Stimulated activated CD8-positive, alpha-beta memory T cell treated with anti-CD3 and anti-CD28 coated beads, Interleukin-7, amount 100 ng/mL, for 24 hours (primary cell): ENCODE results near the gene ECI1.
"Not testable (repeated sequence)": the region's sequence is repeated elsewhere in the genome, so short reads cannot be mapped to it uniquely, and the experiment has no call there.

Experiments
- DNase-seq: peaks from one replicate; pipeline ENCODE4 v3.0.0-alpha.2; 2020; ENCODE audit warnings: low read depth

The ECI1 gene

DNA sequence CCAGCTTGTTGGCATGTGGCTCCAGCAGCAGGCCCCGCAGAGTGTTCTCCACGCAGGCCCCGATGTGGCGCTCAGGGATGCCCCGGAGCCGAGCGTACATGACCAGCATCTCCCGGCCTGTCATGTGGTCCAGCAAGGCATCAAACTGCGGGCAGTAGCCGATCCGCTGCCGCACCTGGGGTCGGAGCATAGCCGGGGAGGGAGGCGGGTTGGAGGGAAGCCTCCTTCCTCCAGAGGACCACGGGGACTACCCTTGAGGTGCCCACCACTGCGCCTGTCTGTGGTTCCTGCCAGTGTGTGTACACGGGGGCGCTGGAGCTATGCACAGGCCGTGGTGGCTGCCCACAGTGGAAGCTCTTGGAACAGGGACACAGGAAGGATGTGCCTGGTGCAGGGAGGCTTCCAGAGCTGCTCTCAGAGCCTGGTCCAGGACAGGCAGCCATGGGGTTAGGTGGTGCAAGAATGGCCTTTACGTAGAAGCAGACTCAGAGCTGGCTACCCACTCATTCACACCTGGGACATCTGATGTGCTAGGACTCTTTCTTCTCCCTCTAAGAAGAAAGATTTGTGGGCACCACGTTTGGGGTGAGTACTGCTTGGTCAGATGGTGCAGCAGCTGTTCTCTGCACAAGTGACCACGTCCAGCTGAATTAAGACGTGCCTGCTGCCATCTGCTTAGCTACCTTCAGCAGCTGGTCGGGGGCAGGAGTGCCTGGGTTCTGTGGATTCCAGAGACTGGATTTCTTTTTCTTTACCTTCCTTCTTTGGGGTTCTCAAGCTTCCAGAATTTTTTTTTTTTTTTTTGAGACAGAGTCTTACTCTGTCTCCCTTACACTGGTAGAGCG is 27.8 kb upstream of the ECI1 start:
- DNase-seq: no peak

DNA sequence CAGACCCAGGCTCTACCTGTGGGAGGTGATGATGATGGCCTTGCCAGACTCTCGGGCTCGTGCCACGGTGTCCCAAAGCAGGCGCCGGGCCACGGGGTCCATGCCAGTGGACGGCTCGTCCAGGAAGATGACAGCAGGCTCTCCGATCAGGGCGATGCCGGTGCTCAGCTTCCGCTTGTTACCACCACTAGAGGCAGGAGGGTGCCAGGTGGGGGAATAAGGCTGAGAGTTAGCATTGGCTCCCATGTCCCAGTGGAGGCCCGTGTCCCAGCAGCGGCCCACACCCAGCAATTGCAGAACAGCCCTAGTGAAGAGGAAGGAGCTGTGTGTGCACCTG is 26.9 kb upstream of the ECI1 start:
- DNase-seq: no peak

DNA sequence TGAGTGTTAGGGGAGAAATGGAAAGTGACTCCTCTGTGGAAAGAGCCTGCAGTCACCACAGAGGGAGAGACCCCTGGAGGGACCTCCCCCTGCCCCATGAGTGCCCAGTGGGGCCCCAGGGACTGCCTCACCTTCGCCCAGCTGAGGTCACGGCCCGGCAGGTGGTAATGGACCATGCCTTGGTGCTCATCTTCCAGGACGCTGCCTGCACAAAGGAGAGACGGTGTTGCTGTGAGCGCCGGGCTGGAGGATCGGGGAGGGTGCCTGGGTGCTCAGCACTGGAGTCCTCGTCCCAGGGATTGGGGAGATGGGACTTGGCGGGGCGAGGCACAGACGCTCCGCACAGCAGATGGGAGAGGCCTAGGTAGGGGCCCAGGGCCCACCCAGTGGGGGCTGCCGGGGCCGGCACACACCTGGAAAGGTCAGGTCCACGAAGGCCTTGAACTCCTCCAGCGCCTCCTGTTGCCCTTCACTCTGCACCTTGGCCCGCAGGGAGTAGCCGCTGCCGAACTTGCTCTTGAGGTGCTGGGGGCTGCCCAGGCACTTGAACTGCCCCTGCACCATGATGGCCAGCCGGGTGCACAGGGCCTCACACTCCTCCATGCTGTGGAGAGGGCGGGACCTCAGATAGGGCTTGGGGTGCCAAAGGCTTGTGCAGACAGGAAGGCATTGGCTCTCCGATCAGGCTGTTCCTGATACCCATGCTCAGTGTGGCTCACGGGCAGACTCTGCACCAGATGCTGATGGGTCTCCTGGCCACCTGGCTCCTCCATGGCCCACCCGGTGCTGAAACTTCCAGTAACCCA is 26.3 kb upstream of the ECI1 start:
- DNase-seq: no peak

DNA sequence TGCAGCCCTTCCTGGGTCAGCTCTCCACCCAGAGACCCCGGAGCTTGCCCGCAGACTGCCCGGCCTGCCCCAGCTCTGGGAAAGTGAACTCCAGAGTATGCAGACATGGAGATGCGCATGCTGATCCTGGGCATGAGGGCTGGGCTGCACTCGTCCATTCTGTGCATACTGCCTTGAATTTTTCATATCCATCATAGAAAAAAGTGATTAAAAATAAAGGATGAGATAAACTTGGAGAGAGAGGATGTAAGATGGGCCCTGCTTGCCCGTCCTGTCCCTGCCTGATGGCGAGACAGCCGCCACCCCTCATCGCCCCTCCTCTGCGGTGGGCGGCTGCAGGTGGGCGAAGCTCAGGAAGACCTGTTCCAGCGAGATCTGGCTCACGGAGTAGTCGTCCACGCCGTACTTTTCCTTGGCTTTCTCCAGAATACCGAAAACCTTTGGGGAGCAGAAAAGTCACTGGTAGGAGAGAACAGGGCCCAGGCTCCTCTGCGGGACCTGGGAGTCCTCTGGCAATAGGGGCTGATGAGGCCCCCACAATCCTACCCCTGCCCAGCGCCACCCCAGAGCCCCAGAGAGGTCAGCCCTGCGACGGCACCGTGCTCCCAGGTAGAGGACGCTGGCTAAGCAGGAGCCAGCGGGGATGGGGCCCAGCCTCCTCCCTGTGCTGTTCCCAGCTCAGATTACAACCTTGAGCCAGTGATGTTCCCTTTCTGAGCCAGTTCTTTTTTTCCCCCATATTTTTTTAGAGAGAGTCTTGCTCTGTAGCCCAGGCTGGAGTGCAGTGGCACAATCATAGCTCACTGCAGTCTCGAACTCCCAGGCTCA is 25.2 kb upstream of the ECI1 start:
- DNase-seq: no peak

DNA sequence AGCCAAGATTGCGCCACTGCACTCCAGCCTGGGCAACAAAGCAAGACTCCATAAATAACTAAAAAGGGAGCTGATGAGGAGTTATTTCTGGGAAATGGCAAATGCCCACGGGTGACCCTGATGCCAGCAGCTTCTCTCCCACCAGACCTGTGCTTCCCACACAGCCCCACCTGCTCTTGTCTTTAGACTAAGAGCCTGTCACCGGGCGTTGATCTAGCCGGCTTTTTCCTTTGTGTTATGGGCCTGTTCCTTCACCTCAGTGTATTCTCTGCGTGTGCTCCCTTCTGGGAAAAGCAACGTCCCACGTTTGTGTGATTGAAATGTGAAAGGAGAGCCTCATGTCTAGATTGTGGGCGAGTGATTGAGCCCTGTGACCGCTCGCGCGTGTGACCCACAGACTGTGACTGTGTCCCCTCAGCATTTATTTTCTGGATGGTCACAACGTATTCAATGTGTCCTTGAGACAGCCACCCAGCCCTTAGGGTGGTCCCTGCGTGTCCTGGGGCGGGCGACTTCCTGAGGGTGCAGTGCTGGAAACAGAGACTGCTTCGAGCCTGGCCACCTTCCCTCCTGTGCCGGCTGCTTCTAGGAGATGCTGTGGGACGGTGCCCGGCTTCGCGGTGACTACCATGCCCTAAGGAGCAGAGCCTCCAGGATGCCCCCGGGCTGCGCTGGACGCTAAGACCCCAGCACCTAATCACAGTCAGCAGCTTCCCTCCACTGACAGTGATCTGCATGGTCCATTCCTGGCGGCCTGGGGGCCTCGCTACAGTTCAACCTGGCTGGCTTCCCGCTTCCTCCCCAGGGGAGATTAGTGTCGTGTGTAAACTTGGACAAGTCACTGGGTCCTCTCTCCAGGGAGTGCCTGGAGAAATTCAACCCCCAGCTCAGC is 24.3 kb upstream of the ECI1 start:
- no peak for DNase-seq

DNA sequence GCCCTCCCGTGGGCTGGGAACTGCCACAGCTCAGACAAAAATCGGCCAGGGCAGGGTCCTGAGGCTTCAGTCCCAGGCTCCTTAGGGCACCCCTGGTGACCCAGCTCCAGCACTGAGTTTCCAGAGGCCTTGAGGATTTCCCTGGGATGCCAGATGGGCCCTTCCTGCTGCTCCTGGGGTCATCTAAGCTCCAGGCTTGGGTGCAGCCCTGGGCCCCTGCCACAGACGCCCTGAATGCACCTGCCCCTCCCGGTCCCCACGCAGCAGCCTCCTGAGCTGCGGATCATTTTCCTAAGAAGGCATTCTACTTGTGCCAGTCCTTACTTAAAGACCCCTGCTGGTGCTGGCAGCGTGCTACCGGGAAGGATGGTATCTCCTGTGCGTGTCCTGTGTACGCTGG is 22.5 kb upstream of the ECI1 start:
- no peak for DNase-seq

DNA sequence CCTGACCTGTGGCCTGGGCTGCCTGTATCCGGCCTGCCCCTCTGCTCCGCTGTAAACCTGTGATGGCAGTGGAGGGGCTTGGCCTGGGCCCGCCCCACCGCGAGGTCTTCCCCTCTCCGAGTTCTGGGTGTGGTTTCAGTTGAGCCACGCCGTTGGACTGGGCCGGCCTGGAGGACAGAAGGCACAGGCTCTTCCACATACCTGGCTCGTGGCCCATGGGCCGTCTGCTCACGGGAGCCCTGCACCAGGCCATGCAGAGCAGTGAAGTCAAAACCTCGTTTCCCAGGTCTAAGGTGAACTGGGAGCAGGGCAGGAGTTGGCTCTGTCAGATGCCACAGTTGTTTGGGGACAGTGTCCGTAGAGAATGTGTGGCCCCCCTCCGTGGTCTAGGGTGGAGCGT is 22.1 kb upstream of the ECI1 start:
- DNase-seq: no peak

DNA sequence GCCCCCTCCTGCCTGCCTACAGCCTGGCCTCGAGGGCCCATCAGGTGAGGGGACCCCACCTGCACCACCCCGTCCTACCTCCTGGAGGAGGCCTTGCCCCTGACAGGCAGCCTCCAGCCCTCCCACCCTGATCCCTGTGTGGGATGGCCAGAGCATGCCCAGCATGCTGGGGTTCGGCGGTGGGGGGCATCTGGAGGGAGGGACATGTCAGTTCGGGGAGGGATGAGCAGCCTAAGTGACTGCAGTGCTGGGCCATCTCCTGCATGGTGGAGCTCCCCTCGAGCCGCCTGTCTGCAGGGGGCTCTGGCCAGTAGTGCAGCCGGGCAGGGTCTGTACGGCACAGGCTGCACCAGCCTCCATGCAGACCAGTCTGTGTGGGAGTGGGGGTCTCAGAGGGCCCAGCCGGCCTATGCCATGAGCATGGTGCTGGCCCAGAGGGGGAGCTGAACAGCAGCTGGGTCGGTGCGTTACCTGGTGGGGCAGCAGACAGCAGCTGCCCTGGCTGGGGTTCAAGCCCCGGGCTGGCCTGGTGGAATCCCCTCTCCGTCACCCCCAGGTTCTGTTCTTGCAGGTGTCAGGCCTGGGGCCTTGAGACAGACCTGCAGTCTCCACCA is 20.6 kb upstream of the ECI1 start:
- no peak for DNase-seq

DNA sequence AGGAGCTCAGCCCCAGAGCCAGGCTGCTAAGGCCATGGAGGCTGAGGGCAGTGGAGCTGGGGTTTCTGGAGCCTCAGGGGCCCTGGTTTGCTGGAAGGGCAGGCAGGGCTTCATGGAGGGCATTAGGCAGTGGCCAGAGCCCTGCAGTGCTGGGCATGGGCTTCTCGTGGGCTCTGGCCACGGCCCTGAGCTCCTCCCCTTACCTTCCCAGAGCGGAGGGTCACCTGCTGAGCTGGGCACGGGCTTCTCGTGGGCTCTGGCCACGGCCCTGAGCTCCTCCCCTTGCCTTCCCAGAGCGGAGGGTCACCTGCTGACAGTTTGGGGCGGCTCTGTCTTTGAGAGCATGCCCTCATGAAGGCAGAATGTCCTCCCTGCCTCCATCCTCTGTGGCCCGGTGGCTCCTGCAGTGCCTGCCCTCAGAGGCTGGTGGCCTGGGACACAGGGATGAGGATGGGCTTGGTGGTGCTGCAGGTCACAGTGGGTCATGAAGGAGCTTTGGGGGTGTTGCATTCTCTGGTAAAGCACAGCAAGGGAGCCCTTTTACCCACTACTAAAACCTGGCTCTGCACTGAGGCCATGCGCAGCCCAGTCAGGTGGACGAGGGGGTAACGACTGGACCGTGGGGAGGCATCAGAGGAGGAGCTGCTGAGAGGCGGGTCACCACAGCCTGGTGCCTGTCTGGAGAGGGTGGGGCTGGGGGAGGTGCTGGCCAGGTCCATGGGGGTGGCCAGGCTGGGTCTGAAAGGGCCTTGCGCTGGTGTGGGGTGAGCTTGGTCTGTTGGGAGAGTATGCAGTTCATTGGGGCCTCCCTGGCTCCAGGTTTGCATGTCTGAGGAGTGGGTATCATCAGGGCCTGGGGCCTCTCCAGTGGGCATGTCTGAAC is 19.4 kb upstream of the ECI1 start:
- DNase-seq: no peak

DNA sequence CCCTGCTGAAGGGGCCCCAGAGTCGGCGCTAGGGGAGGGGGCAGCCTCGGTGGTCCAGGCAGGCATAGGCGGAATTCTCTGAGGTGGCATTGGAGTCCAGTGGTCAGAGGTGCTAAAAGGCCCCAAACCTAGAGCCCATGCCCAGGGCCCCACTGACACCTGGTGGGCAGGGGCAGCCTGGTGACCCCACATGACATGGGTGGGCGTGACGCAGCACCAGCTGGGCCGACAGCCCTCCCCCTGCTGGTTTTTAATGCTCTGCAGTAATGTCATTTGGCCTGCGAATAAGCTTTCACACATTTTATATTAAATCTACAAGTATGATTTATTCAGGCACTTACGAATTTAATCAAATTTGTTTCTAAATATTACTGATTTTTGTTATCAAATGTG is 18.7 kb upstream of the ECI1 start:
- no peak for DNase-seq

DNA sequence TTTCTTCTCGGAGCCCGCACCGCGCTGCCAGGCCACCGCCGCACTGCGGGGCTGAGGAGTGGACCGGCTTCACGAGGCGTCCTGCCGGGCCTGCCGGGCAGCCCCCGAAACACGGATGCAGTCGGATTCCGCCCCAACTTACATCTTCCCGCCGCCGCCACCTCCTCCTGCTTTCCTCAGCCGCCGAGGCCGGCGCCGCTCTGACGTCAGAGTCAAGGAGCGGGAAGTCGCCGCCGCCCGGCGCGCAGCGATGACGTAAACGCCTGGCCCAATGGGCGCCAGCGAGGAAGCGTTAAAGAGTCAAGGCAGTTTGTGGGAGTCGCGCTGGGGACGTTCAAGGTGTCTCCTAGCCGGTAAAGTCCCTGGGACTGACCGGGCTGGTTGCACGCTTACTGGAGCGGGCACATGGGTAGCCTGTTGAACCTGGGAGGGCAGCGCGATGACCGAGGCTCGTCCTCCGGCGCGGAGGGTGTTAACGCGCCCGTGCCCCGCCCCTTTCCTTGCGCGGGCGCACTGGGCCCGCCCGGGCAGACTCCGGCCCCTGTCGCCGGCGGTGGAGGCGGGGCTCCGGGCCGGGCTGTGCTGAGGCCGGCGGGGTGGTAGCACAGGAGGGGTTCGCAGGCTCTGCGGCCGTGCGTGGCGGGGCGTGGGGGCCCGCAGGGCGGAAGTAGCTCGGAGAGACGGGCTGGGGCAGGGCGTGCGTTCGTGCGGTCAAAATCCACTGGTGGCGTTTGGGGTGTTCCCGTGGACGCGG is 16.7 kb upstream of the ECI1 start, which contains the start of gene RNPS1:
Gene RNPS1, minus strand, starts transcription at position 214 of the 754 bp plus-strand sequence. CDS start 3,483 bp downstream, outside the sequence.
- DNase-seq: peak; percentile 91

DNA sequence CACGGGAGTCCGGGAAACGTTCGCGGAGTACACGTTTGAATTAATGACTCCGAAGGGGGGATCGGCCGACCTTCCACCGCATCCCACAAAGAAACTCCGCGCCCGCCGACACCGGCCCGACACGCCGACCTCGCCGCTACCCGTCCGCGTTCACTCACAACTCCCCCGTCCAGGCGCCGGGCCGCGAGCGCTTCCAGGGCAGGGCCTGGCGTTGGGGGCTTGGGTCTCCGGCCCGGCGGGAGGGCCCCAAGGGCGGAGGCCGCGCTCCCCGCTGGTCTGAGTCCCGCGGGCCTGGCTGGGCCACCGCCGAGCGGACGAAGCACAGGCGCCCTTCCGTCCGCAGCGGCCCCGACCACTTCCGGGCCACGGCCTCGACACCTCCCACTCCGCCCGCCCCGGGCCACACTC is 16.1 kb upstream of the ECI1 start:
- not testable (repeated sequence) for DNase-seq

DNA sequence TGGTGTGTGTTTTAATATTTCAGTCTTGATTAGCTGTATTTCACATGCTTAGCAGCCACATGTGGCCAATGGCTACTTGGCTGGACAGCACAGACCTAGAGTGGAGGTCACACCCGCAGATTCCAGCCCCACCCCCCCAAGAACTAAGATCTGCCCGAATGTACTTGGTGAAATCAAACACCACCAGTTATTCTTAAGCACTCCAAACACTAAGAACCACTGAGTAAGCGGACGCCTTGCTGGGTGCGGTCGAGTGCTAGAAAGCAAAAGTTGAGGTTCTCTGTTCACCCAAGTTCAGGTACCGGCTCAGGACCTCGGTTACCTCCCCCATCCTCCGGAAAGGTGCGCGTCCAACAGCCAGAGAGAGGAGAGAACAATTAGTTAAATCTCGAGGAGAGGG is 15.5 kb upstream of the ECI1 start:
- DNase-seq: not testable (repeated sequence)

DNA sequence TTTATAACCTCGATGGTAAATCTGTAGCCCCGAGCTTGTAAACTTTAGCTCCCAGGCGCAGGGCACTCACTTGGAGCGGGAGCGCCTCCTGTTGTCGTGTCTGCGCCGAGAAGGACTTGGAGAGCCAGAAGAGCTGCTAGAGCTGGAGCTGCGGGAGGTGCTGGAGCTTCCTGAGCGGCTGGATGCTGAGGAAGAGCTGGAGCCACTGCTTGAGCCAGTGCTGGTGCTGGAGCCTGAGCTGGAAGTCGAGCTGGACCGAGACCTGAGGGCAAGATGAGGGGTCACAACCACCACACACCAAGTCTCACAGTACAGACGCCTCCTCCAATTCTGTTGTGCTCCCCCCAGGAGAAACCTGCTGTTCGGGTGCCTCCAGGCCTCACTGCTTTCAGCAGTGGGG is 11.6 kb upstream of the ECI1 start:
- not testable (repeated sequence) for DNase-seq

DNA sequence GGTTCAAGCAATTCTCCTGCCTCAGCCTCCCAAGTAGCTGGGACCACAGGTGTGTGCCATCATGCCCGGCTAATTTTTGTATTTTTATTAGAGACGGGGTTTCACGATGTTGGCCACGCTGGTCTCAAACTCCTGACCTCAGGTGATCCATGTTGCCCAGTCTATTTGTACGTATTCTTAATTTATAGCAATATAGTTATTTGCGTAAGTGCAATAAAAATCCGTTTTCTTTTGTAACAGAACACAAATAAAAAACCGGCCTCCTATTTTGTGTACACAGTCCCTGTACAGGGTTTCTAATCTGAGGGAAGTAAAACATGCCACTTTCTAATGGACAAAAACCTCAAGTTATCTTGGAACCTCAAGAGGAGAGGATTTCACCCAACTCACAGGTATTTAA is 8.9 kb upstream of the ECI1 start:
- no peak for DNase-seq

DNA sequence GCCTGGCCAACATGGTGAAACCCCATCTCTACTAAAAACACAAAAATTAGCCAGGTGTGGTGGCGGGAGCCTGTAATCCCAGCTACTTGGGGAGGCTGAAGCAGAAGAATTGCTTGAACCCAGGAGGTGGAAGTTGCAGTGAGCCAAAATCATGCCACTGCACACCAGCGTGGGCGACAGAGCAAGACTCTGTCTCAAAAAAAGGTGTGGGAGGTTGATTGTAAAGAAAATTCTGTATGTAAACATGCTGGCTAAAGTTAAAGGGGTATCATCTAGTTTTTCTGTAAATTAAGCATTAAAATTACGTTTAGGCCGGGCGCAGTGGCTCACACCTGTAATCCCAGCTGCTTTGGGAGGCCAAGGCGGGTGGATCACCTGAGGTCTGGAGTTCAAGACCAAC is 7.1 kb upstream of the ECI1 start:
- not testable (repeated sequence) for DNase-seq

DNA sequence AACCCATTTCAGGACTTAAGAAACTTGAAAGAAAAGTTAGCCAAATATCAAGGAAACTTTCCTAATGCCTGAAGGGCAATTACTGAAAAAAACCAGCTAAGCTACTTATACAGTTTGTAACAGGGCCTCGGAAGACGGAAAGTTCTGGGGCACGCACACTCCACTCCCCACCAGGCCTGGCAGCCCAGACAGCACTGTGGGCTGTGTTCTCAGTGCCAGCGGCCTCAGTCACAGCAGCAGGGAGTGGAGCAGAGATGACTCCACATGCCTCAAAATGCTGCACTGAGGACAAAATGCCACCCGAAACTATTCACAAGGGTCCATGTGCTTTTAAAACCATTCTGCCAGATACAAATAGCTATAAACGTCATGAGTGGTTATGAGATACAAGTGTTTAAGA is 6.3 kb upstream of the ECI1 start:
- no peak for DNase-seq

DNA sequence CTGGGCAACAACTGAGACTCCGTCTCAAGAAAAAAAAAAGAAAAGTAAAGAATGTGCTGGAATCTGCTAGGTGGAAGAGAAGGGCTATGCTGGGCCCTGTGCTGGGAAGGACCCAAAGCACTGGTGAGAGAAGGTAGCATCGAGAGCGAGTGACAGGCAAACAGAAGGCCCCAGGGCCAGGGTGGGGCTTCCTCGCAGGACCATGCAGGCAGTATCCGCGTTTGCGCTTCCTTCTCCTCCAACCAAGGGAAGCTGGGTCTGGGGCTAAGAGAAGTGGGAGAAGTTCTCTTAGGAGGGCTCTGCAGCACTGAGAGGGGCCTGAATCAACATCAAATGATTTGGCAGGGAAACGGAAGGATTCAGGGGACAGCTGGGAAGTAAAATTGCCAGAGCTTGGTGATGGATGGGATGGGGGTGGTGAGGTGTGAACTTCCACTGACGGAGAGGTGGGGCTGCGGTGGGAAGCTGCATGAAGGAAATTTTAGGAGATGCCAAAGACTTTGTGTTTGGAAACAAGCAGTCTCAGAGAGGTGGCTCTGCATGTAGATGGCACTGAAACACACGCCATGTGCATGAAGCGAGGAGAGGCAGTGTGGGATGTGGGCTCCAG is 5.2 kb upstream of the ECI1 start:
- no peak for DNase-seq

DNA sequence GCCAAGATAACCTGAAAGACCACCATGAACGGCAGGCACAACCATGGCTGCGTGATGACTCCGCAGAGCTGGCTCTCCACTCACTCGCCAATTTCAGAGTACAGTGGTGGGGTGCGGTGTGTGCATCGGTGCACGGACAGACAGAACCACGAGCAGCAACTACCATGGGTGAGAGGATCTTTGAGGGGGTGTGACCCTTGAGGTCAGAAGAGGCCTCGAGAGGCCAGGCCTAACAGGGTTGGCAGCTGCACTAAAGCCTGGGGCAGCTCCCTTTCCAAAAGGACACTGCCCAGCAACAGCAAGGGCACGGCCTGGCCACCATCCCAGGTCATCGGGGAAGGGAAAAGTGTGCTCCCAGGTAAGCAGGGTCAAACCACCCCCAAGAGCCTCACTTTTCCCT is 1.9 kb upstream of the ECI1 start:
- no peak for DNase-seq
